Neuron (in vitro differentiated cells): ENCODE results near the gene PDX1.

Experiments used
- H2AFZ ChIP-seq: one replicate; pipeline ENCODE4 v1.6.1; 2013; ENCODE audit warnings: low read depth, mild to moderate bottlenecking, inconsistent platforms, low read length, moderate library complexity
- H3K27me3 ChIP-seq: one replicate; pipeline ENCODE4 v1.6.1; 2013; ENCODE audit warnings: low read length; ENCODE audit not compliant: insufficient read depth
- H3K36me3 ChIP-seq: one replicate; pipeline ENCODE4 v1.6.1; 2013; ENCODE audit warnings: low read length; ENCODE audit not compliant: insufficient read depth
- H3K4me1 ChIP-seq: one replicate; pipeline ENCODE4 v1.6.1; 2013; ENCODE audit warnings: low read length; ENCODE audit not compliant: insufficient read depth
- H3K4me3 ChIP-seq: 2 replicates; pipeline ENCODE4 v1.5.1; 2013; ENCODE audit warnings: mild to moderate bottlenecking, low read length, moderate library complexity
- H3K9me3 ChIP-seq: one replicate; pipeline ENCODE4 v1.6.1; 2013; ENCODE audit warnings: low read length

The PDX1 gene

DNA sequence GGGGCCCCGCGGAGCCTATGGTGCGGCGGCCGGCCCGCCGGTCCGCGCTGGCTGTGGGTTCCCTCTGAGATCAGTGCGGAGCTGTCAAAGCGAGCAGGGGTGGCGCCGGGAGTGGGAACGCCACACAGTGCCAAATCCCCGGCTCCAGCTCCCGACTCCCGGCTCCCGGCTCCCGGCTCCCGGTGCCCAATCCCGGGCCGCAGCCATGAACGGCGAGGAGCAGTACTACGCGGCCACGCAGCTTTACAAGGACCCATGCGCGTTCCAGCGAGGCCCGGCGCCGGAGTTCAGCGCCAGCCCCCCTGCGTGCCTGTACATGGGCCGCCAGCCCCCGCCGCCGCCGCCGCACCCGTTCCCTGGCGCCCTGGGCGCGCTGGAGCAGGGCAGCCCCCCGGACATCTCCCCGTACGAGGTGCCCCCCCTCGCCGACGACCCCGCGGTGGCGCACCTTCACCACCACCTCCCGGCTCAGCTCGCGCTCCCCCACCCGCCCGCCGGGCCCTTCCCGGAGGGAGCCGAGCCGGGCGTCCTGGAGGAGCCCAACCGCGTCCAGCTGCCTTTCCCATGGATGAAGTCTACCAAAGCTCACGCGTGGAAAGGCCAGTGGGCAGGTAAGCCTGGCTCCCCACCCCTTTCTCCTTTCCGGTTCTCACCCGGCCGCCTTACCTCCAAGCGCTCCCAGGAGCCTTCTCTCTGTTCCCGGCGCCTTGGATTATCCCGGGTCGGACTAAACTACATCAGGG is at the start of gene PDX1:
TSS of gene PDX1 (plus strand) at position 67 of the 743 bp plus-strand sequence. CDS start at position 206, 139 bp downstream.
- H3K36me3 ChIP-seq: no peaks in the 10 kb centered on the region
- H3K4me3 ChIP-seq: peak within 1 kb of the TSS; percentile 18
- H3K9me3 ChIP-seq: peaks cover 4% of the 10 kb centered on the region
- H2AFZ ChIP-seq: peak within 1 kb of the TSS; percentile 87
- peaks cover 91% of the 10 kb centered on the region for H3K27me3 ChIP-seq
- H3K4me1 ChIP-seq: peaks cover 4% of the 10 kb centered on the region

- Histone ChIP-seq H2AFZ (no peak overlapping the region), H3K9me3 (no peaks in the 10 kb centered on the region), H3K4me3 (no peak overlapping the region), H3K27me3 (peaks cover 6% of the 10 kb centered on the region), H3K36me3 (no peaks in the 10 kb centered on the region), H3K4me1 (no peaks in the 10 kb centered on the region)
Observed at GRCh38 chr13:27878274-27878673, 41.5 kb upstream of the PDX1 start.

DNA sequence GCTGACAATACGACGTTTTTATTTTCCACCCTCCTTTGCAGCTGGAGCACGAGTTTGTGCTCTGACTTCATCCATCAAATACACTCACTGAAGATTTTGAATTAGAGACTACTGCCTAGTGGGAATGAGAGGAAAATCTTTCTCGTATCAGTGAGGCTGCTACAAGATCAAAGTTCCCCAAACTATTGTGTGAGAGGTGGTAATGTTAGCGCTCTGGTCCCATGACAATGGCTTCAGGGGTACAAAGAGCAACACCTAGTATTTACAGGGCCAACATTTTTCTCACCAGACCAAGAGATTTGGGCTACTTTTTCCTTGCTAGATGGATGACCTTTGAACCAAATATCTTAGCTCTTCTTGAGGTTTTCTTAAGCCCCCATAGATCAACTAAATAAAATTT is 30.3 kb upstream of the PDX1 start:
- H3K36me3 ChIP-seq: no peaks in the 10 kb centered on the region
- H2AFZ ChIP-seq: no peak overlapping the region
- H3K9me3 ChIP-seq: no peaks in the 10 kb centered on the region
- H3K4me1 ChIP-seq: no peaks in the 10 kb centered on the region
- H3K4me3 ChIP-seq: no peak overlapping the region
- H3K27me3 ChIP-seq: no peaks in the 10 kb centered on the region

- Histone ChIP-seq H2AFZ (no peak overlapping the region), H3K27me3 (peaks cover 2% of the 10 kb centered on the region), H3K4me3 (no peak overlapping the region), H3K9me3 (no peaks in the 10 kb centered on the region), H3K4me1 (no peaks in the 10 kb centered on the region), H3K36me3 (no peaks in the 10 kb centered on the region)
Observed at GRCh38 chr13:27896726-27897125, 23.1 kb upstream of the PDX1 start.

- Histone ChIP-seq H3K4me1 (no peaks in the 10 kb centered on the region), H3K27me3 (peaks cover 19% of the 10 kb centered on the region), H2AFZ (no peak overlapping the region), H3K4me3 (no peak overlapping the region), H3K9me3 (no peaks in the 10 kb centered on the region), H3K36me3 (no peaks in the 10 kb centered on the region)
Observed at GRCh38 chr13:27904719-27905118, 15.1 kb upstream of the PDX1 start.

- H3K4me3 ChIP-seq: no peak overlapping the region
- no peak overlapping the region for H2AFZ ChIP-seq
- H3K9me3 ChIP-seq: no peaks in the 10 kb centered on the region
- no peaks in the 10 kb centered on the region for H3K36me3 ChIP-seq
- peaks cover 19% of the 10 kb centered on the region for H3K27me3 ChIP-seq
- no peaks in the 10 kb centered on the region for H3K4me1 ChIP-seq
Observed at GRCh38 chr13:27905650-27906049, 14.2 kb upstream of the PDX1 start.

GRCh38 chr13:27907121-27907787 is 12.5 kb upstream of the PDX1 start:
- Histone ChIP-seq H2AFZ (no peak overlapping the region), H3K36me3 (no peaks in the 10 kb centered on the region), H3K9me3 (no peaks in the 10 kb centered on the region), H3K27me3 (peaks cover 20% of the 10 kb centered on the region), H3K4me3 (no peak overlapping the region), H3K4me1 (no peaks in the 10 kb centered on the region)

GRCh38 chr13:27909378-27909777 is 10.4 kb upstream of the PDX1 start:
- no peak overlapping the region for H3K4me3 ChIP-seq
- H2AFZ ChIP-seq: no peak overlapping the region
- peaks cover 29% of the 10 kb centered on the region for H3K27me3 ChIP-seq
- no peaks in the 10 kb centered on the region for H3K36me3 ChIP-seq
- H3K9me3 ChIP-seq: no peaks in the 10 kb centered on the region
- no peaks in the 10 kb centered on the region for H3K4me1 ChIP-seq

DNA sequence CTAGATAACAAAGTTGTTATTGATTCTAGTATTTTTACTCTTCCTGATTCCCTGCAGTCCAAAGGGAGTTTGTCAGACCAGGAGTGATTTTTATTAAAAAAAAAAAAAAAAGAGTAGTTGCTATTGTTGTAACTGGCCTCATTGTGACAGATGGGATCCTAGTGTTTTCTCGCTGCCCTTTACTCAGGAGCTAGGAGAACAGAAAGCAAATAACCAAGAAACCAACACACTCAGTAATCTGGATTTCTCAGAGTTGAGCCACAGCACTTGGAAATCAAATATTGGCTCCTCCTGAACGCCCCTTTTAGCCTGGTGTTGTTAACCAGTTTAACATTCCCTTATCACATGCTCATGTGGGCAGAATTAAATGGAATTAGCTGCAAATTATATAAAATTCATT is 8.3 kb upstream of the PDX1 start:
- H2AFZ ChIP-seq: no peak overlapping the region
- H3K27me3 ChIP-seq: peaks cover 35% of the 10 kb centered on the region
- no peak overlapping the region for H3K4me3 ChIP-seq

DNA sequence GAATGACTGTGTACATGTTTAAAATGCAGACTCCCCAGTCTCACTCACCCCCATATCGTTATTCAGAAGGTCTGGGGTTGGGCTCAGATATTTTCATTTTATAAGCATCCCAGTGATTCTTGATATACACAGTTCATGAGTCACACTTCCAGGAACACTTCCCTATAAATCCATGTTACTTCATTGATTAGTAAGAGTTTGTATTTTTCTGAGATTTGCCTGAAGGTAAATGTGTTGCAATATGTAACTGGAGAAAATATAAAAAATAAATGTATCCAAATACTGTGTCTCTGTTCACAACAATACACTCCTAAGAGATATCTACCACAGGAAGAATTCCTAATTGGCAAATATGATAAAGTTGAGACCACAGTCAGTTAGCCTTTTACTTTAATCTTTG is 6.6 kb upstream of the PDX1 start:
- Histone ChIP-seq H3K9me3 (no peaks in the 10 kb centered on the region), H3K27me3 (peaks cover 43% of the 10 kb centered on the region), H2AFZ (no peak overlapping the region), H3K36me3 (no peaks in the 10 kb centered on the region), H3K4me1 (no peaks in the 10 kb centered on the region), H3K4me3 (no peak overlapping the region)

More for the DNA sequence above, 8.3 kb upstream of the PDX1 start:
- Histone ChIP-seq H3K9me3 (no peaks in the 10 kb centered on the region), H3K36me3 (no peaks in the 10 kb centered on the region), H3K4me1 (no peaks in the 10 kb centered on the region)

DNA sequence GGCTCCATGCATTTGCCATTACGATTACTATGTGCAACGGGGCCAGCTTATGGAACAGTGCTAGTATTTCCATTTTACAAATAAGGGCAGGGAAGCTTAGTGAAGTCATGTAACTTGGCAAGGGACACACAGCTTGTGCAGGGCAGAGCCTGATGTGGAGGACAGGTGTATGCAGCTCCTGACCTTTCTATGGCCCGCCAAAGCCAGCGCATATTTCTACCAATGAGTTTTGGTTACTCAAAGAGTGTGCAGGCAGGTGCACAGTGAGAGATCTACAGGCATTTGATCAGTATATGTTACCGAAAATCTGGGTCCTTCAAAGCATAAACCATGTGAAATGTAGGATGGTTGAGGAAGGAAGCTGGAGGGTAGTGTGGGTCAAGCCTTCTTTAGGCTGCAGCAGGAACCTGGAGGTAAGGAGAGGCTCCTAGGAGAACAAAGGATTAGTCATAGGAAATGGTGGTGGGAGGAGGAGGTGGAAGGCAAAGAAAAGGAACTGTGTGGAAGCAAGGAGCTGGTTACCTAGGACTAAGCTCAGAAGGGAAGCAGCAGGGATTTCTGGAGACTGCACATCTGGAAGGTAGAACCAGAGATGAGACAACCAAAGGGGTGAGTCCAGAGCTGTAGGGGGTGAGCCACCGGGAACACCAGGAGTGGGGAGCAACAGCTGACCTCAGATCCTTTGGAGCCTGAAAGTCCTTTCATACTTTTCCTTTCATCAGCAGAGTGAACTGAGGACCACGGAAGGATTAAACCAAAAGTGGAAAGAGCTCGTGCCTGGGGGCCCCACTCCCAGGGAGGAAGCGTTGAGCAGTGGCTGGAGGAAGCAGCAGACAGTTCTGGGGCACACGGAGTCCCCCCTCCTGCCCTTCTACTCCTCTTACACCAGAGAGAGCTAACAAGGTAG is 4.2 kb upstream of the PDX1 start:
- Histone ChIP-seq H3K36me3 (no peaks in the 10 kb centered on the region), H3K27me3 (peaks cover 61% of the 10 kb centered on the region), H3K4me3 (no peak overlapping the region), H3K9me3 (peaks cover 2% of the 10 kb centered on the region), H3K4me1 (no peaks in the 10 kb centered on the region), H2AFZ (no peak overlapping the region)

- H3K36me3 ChIP-seq: no peaks in the 10 kb centered on the region
- H3K4me3 ChIP-seq: no peak overlapping the region
- peaks cover 77% of the 10 kb centered on the region for H3K27me3 ChIP-seq
- peaks cover 4% of the 10 kb centered on the region for H3K4me1 ChIP-seq
- H3K9me3 ChIP-seq: peaks cover 2% of the 10 kb centered on the region
- H2AFZ ChIP-seq: no peak overlapping the region
Observed at GRCh38 chr13:27917121-27917947, 2.5 kb upstream of the PDX1 start.
